ENCODE data around the gene SOCS1.
"Not testable (repeated sequence)": the region's sequence is repeated elsewhere in the genome, so short reads cannot be mapped to it uniquely, and the experiment has no call there.

SOCS1 gene, protein sequence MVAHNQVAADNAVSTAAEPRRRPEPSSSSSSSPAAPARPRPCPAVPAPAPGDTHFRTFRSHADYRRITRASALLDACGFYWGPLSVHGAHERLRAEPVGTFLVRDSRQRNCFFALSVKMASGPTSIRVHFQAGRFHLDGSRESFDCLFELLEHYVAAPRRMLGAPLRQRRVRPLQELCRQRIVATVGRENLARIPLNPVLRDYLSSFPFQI

DNA sequence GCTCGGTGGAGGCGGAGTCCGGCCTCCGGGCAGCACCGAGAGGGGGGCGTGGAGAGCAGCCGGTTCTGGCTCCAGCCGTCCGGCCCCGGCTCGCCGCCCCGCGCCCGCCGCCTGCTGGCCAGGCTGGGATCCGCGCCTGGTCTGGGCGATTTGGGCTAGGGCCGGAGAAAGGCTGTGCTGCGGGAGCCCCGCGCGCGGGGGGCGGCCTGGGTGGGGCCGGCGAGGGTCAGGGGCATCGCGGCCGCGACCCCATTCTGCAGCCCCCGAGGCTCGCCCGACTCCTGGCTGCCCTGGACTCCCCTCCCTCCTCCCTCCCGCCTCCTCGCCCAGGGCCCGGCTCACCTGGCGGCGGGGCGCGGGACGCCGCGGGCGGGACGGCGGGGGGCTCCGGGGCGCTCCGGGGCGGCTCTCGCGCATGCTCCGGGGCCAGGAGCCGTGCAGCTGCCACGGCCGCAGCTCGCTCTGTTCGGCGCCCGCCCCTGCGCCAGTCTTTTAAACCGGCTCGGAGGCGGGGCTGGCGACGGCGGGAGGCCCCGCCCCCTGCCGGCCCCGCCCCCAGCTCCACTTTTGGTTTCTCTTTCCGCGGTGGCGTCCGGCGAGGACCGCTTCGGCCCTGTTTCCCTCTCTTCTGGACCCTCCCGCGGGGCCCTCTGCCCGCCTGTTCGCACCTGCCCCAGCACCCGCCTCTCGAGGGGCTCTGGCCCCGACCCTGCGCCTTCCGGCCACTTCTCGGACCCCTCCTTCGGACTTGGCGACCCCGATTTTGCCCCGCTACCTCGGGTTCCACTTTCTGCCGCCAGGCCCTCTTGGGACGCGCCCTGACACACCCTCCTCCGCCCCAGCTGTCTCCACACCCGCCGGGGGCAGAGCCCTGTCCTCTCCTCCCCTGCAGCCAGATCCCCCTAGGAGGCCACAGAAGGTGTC, at the start of gene SOCS1:
Gene SOCS1, minus strand, starts transcription at position 468 of the 924 bp plus-strand sequence. CDS start 726 bp downstream, outside the sequence.
- peak; percentile 86 for DNase-seq (ENCODE audit: low read depth)

DNA sequence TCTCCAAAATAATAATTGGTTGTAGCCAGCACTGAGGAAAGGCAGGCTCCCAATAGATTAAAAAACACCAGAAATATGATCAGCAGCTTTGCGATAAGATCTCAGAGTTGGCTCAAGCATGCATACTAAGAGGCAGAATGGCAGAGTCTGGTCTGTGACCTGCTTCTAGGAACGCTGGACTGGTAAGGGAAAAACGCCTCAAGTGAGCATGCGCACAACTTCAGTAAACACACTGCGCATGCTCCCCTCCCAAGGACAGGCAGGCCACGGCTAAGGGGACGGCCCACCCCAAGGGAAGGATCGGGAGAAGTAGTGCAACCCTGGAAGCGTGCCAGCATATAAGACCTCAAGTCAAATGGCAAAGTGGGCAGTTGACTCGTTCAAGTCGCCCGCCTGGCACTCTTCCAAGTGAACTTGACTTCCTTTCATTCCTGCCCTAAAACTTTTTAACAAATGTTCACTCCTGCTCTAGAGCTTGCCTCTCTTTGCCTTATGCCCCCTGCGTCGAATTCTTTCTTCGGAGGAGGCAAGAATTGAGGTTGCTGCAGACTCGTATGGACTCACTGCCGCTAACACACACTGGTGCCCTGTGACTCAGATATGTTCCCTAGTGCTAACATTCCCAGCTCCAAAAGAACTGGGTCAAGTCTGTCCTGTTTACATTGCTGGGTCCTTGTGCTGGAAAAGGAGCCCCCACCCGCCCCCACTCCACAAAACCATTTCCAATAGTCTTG, 47.6 kb upstream of the SOCS1 start:
- DNase-seq (ENCODE audit: low read depth) = no peak

DNA sequence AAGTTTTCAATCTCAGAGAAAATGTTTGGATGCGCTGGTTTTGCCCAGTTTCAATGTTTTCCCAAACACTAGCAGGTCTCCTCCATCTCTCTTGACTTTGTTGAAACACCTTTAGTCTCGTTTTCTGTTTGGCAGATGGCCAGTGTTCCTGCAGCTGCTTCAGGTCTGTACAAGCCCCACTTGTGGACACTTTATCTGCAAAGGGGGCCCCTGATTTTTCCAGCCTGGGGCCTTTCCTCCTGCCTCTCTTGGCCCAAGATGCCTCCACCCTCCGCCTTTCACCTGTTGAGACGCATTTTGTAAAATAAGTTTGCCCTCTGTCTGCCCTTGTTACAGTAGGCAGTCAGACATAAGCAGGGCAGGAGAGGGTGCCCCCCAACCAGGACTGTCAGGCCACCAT, 47.0 kb upstream of the SOCS1 start:
- DNase-seq (ENCODE audit: low read depth) = no peak

DNA sequence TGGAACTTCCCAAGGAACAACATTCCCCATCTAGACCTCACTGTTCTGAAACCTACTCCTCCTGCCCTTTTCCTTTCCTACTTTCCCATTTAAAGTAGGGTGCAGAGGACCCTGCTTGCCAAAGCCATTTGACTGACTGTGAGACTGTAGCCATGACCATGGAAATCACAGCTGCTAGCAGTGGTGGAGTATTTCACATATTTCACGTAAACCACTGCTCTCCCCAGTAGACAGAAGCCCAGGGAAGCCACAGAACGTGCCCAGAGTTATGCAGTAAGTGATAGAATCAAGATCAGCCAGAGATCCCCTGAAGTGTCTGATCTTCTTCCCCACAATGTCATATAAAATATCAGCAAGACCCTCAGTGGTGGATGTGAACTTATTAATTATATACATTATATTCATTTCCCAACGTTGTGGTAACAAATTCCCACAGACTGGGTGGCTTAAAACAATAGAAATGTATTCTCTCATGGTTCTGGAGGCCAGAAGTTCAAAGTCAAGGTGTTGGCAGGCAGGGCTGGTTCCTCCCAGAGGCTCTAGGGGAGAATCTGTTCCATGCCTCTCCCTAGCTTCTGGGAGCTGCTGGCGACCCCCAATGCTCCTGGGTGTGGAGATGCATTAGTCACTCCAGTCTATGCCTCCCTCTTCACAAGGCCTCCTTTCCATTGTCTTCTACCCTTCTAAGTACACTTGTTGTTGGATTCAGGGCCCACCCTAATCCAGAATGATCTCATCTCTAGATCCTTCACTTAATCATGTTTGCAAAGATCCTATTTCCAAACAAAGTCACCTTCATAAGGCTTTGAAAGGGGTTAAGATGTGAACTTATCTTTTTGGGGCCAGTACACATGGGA, 45.9 kb upstream of the SOCS1 start:
- DNase-seq (ENCODE audit: low read depth) = no peak

DNA sequence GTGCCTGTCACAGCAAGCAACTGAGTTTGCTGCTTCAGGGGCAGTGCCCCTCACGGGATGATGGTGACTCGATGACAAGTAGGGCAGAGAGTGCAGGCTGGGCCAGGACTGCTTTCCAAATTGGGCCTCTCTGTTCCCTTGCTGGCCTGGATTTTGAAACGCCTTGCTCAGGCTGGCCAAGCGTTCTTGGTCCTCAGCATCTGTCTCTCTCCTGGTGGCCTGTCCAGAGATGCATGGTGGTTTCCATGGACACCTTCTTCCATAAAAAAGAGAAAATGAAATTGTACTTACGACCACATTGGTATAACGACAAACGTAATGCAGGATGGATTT, 44.5 kb upstream of the SOCS1 start:
- no peak for DNase-seq (ENCODE audit: low read depth)

DNA sequence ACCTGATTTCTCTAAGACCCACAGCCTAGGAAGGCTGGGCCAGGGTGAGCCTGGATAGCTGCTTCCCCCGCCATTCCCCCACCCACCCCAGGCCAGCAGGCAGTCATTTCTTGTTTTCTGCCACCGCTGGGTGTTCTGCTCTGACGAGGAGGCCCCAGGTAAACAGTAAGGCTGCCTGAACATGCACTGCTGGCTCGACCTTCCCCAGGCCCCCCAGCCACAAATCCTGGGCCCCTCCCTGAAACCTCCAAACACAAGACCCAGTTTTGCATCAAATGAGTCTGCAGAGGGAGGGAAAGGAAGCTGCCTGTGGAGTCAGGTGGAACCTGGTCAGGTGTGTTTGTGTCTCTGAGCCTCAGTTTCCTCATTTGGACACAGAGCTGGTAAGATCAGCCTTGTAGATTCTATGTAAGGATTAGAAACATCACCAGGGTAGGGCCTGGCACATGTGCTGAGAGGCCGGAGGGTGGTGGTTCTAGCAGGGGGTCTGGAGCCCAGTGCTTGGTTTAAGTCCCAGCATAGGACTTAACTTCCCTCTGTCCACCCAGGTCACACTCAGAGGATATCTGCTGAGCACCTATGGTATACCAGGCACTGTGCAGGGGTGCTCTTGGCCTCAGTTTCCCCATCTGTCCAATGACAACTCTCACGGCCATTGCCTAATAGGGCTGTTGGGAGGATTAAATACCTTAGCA, 44.0 kb upstream of the SOCS1 start:
- DNase-seq (ENCODE audit: low read depth) = no peak

DNA sequence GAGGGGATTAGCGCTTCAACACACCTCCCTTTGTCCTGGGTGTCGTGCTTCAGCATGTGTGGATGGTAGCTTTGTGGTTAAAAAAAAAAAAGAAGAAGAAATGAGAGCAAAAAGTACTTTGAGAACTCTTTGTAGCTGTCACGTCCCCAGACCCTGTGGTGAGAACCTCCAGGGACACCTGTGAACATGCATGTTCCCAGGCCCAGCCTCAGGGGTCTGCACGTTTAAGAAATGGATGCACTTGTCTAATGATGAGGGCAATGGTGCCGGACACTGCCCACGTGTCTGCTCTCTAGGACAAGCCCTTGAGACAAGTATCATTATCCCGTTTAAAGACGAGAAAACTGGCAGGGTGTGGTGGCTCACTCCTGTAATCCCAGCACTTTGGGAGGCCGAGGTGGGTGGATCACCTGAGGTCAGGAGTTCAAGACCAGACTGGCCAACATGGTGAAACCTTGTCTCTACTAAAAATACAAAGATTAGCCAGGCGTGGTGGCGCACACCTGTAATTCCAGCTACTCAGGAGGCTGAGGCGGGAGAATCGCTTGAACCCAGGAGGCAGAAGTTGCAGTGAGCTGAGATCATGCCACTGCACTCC, 43.0 kb upstream of the SOCS1 start:
- DNase-seq (ENCODE audit: low read depth) = not testable (repeated sequence)

DNA sequence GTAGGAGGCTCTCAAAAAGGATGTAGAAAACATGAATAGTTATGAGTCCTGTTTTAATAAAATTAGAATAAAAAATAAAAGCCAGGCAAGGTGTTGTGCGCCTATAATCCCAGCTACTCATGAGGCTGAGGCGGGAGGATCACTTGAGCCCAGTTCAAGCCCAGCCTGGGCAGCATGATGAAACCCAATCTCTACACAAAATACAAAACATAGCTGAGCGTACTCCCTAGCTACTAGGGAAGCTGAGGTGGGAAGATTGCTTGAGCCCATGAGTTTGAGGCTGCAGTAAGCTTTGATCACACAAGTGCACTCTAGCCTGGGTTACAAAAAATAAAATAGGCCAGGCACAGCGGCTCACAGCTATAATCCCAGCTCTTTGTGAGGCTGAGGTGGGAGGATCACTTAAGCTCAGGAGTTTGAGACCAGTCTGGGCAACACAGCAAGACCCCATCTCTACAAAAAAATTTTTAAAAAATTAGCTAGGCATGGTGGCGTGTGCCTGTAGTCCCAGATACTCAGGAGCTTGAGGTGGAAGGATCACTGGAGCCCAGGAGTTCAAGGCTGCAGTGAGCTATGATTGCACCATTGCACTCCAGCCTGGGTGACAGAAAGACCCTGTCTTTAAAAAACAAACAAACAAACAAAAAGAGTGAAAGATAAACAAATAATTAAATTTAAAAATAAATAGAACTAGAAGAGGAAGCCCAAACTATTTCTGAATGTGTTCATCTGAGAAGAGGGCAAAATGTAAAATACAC, 42.3 kb upstream of the SOCS1 start:
- DNase-seq (ENCODE audit: low read depth) = no peak

DNA sequence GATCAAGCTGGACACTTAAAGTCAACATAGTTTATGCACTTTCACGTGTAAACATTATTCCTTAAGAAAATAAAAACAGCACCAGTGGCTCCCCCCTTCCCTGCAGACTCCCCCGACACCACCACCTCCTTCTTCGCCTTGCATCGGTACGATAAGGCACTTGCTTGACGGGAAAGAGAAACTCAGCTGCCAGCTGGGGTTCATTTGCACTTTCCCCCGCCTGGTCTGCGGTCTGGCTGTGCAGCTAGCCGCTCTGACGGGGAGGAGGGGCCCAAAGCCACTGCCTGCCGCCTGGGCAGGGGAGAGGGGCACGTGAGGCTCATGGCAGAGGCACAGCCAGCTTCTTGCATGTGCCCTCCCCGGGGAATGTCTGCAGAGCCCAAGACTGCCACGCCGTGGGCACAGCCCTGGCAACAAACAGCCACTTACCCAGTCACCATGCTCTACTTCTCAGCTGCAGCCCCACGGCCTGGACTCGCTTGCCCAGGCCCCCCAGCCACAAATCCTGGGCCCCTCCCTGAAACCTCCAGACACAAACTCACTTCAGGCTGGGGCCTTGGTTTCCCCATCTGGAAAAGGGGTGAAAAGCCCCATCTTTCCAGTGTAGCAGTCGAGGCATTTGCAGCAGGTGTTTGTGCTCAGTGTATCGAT, 41.6 kb upstream of the SOCS1 start:
- DNase-seq (ENCODE audit: low read depth) = peak; percentile 39

DNA sequence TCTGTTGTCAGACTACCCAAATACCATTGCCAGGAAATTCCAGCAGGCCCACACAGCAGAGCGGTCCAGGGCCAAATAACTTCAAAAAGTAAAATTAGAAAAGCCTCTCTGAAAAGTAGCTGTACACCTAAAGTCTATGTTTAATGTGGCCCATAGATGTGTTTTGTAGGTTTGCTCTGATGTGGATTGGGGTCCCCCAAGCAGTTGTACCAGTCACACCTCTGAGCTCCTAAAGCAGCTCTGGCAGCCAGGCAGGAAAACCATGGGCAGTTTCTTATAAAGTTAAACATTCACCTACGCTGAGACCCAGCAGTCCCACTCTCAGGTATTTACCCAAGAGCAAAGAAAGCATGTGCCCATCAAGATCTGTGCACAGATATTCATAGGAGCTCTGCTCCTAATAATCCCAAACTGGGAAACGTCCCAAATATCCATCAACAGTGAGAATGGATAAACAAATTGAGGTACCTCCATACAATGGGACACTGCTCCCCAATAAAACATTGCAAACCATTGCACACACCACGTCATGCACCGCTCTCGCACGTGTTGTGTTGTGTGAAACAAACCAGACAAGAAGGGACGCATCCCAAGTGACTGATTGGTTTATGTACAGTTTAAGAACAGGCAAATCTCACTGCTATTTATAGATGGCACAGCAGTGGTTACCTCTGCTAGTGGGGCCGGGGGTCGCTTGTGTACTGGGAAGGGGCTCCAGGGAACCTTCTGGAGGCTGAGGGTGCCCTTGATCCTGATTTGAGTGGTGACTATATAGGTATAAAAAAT, 40.9 kb upstream of the SOCS1 start:
- no peak for DNase-seq (ENCODE audit: low read depth)

DNA sequence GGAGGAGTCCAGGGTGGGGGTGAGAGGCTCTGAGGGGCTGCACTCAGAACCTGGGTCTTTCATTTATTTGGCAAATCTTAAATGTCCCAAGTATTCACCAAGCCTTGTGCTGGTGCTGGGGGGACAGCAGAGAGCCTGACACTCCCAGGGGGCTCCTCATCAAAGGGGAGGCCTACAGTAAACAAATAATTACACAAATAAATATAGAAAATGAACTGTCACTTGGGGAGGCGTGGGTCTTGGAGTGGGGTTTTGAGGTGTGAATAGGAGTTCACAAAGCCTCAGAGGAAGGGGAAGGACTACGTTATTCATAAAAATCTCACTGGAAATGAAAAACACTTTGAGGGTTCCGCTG, 40.3 kb upstream of the SOCS1 start:
- no peak for DNase-seq (ENCODE audit: low read depth)

DNA sequence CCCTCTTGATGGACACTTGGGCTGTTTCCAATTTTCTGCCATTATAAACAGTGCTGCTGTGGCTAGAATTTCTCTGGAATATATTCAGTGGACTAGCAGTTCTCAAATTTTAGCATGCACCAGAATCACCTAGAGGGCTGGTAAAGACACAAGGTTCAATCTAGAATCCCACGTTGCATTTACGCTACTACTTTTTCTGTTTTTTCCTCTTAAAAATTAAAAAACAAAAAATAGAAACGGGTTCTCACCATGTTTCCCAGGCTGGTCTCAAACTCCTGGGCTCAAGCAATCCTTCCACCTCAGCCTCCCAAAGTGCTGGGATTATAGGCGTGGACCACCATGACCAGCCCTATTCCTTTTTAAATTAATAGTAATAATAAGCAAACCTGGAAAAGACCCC, 39.7 kb upstream of the SOCS1 start:
- no peak for DNase-seq (ENCODE audit: low read depth)

DNA sequence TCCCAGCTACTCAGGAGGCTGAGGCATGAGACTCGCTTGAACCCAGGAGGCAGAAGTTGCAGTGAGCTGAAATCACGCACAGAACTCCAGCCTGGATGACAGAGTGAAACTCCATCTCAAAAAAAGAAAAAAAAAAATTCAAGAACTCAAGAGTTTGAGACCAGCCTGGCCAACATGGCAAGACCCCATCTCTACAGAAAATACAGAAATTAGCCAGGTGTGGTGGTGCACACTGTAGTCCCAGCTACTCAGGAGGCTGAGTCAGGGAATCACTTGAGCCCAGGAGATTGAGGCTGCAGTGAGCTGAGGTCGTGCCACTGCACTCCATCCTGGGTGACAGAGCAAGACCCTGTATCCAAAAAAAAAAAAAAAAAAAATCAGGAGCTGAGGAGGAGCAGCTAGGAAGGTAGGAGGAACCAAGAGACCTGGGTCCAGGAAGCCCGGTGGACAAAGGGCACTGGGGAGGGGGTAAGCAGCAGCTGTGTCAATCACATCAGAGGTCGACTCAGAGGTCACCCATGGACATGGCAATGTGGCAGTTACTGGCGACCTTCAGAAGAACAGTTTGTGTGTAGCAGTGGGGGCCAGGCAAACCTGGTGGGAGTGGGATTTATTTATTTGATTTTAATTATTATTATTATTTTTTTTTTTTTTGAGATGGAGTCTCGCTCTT, 36.2 kb upstream of the SOCS1 start:
- DNase-seq (ENCODE audit: low read depth) = no peak

DNA sequence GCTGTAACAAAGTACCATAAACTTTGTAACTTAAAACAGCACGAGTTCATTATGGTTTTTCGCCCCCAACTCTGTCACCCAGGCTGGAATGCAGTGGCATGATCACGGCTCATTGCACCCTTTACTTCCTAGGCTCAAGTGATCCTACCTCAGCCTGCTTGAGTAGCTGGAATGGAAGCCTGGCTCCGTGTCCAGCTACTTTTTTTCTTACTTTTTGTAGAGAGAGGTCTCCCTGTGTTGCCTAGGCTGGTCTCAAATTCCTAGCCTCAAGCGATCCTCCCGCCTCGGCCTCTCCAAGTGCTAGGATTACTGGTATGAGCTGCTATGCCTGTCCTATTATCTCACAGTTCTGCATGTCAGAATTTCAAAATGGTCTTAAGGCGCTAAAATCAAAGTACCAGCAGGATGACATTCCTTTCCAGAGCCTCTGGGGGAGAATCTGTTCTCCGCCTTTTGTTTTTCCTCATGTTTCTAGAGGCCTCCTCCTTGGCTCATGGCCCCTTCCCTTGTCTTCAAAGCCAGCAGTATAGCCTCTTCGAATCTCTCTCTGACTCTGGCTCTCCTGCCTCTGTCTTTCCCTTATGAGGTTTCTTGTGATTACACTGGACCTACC, 35.2 kb upstream of the SOCS1 start:
- no peak for DNase-seq (ENCODE audit: low read depth)

DNA sequence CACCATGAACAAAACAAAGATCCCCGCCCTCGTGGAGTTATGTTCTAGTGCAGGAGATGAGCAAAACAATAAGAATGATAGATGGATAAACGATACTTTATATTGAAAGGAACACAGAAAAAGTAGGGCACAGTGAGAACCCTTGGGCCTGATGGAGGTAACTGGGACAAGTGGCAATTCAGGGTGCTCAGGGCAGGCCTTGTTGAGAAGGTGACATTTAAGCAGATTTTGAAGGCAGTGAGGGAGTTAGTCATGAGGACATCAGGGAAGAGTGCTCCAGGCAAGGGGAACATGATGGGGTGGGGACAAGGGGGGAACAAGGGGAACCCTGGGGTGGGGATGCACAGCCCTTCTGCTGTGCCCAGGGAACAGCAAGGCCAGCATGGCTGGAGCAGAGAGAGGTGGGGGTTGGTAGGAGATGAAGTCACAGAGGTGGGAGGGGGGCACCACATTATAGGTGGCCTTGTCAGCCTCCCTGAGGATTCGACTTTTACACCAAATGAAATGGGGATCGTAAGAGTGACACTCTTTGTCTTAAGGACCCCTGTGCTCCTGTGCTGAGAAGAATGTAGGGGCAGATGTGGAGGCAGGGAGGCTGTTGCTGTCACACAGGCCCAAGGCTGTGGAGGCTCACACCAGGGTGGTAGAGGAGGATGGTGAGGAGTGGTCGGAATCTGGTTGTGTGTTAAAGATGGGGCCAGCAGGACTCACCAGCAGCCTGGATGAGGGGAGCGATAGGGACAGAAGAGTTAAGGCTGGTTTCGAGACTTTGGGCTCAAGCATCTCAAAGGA, 34.3 kb upstream of the SOCS1 start:
- DNase-seq (ENCODE audit: low read depth) = no peak

DNA sequence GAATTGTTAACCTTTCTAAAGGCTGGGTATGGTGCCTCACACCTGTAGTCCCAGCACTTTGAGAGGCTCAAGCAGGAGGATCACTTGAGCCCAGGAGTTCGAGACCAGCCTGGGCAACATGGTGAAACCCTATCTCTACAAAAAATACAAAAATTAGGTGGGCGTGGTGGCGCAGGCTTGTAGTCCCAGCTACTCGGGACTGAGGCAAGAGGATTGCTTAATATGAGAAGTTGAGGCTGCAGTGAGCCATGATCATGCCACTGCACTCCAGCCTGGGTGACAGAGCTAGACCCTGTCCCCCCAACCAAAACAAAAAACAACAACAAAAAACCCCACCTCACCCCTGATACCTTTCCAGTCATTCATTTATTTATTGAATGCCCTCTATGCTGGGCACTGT, 33.7 kb upstream of the SOCS1 start:
- not testable (repeated sequence) for DNase-seq (ENCODE audit: low read depth)

DNA sequence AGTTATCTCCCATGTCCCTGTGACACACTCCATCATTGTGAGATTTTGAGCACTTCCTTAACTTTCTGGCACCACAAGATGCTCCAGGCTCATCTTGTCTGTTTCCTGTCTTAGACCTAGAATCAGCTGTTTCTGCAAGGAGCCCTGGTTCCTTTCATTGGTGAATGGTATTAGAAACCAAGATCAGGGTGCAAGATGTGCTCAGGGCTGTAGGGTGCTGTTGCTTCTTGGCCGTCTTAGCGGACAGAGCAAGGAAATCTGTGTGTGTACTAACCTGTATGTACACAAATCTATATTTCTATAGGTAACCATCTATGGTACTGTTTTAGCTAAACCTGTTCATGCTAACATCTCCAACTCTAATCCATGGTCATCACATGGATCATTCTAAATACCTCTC, 33.2 kb upstream of the SOCS1 start:
- no peak for DNase-seq (ENCODE audit: low read depth)
